Suprapubic skin (tissue), 4 donors: ENCODE results near the gene ZNF534.

Source experiments
- EP300 ChIP-seq: sonication (generic); formaldehyde crosslinking; IDR thresholded peaks from one replicate; pipeline ENCODE4 v1.6.1; 2017; ENCODE audit warnings: antibody characterized with exemption
- POLR2A ChIP-seq, 2 donors: fragments of 450-650 bp; IDR thresholded peaks; one replicate each; pipeline ENCODE4 v1.6.1; 2017; ENCODE audit warnings: antibody characterized with exemption in 2 of 2, mild to moderate bottlenecking in 2 of 2, moderate library complexity in 2 of 2
- POLR2AphosphoS5 ChIP-seq, 3 donors: sonication (generic); formaldehyde crosslinking; IDR thresholded peaks; one replicate each; pipeline ENCODE4 v1.6.1; 2017; ENCODE audit warnings: antibody characterized with exemption in 3 of 3
- TF ChIP-seq, protein P1 (sequence below), 2 donors: fragments of 200-600 bp in 1 of 2; fragments of 450-650 bp in 1 of 2; sonication (generic) in 1 of 2; IDR thresholded peaks; one replicate each; pipeline ENCODE4 v1.5.1; 2016 to 2019; ENCODE audit warnings: antibody characterized with exemption in 2 of 2, mild to moderate bottlenecking in 1 of 2, moderate library complexity in 1 of 2

GRCh38 chr19:52391135-52391534, 37.8 kb upstream of the ZNF534 start:
- TF ChIP-seq, protein P1, sequence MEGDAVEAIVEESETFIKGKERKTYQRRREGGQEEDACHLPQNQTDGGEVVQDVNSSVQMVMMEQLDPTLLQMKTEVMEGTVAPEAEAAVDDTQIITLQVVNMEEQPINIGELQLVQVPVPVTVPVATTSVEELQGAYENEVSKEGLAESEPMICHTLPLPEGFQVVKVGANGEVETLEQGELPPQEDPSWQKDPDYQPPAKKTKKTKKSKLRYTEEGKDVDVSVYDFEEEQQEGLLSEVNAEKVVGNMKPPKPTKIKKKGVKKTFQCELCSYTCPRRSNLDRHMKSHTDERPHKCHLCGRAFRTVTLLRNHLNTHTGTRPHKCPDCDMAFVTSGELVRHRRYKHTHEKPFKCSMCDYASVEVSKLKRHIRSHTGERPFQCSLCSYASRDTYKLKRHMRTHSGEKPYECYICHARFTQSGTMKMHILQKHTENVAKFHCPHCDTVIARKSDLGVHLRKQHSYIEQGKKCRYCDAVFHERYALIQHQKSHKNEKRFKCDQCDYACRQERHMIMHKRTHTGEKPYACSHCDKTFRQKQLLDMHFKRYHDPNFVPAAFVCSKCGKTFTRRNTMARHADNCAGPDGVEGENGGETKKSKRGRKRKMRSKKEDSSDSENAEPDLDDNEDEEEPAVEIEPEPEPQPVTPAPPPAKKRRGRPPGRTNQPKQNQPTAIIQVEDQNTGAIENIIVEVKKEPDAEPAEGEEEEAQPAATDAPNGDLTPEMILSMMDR (IDR thresholded peaks at IDR 0.05): no peak
- no peak for TF ChIP-seq EP300
- TF ChIP-seq POLR2A (IDR thresholded peaks at IDR 0.05): no peak
- no peak for TF ChIP-seq POLR2AphosphoS5 (IDR thresholded peaks at IDR 0.05)
